Upper lobe of left lung (tissue), 4 donors: Measurements from ENCODE around the gene PLAA.

Experiments used
- EP300 ChIP-seq, 4 donors: sonication (generic); formaldehyde crosslinking; IDR thresholded peaks; one replicate each; pipeline ENCODE4 v1.5.1; 2017; ENCODE audit warnings: antibody characterized with exemption in 4 of 4, control low read depth in 2 of 4
- POLR2A ChIP-seq, 4 donors: fragments of 450-650 bp; IDR thresholded peaks; one replicate each; pipeline ENCODE4 v1.5.1; 2016 to 2017; ENCODE audit warnings: antibody characterized with exemption in 4 of 4, mild to moderate bottlenecking in 2 of 4
- POLR2AphosphoS5 ChIP-seq, 2 donors: sonication (generic); formaldehyde crosslinking; IDR thresholded peaks; one replicate each; pipeline ENCODE4 v1.5.1; 2017; ENCODE audit warnings: antibody characterized with exemption in 2 of 2
- TF ChIP-seq, protein P1 (sequence below), 6 experiments: fragments of 450-650 bp in 4 of 6; fragments of 200-600 bp in 2 of 6; sonication (generic) in 2 of 6; IDR thresholded peaks; one replicate each; pipeline ENCODE4 v1.5.1; 2016 to 2019; ENCODE audit warnings: antibody characterized with exemption in 6 of 6

DNA sequence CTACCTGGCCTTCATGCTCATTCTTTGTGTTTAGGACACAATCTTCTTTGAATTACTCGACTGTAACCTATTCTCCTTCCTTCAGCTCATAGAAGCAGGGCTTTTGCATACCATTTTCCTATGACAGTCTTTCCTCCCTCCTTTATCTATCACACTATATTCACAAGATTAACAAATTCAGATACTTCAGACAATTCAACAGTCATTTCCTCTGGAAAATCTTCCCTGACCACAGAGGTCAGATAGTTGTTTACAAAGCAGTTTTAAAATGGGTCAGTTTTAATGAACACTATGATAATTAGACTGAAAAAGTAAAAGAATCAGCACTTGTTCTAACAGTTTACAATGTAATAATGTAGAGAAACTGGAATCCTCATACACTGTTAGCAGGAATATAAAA is 58.8 kb downstream of the PLAA start:
- TF ChIP-seq, protein P1, sequence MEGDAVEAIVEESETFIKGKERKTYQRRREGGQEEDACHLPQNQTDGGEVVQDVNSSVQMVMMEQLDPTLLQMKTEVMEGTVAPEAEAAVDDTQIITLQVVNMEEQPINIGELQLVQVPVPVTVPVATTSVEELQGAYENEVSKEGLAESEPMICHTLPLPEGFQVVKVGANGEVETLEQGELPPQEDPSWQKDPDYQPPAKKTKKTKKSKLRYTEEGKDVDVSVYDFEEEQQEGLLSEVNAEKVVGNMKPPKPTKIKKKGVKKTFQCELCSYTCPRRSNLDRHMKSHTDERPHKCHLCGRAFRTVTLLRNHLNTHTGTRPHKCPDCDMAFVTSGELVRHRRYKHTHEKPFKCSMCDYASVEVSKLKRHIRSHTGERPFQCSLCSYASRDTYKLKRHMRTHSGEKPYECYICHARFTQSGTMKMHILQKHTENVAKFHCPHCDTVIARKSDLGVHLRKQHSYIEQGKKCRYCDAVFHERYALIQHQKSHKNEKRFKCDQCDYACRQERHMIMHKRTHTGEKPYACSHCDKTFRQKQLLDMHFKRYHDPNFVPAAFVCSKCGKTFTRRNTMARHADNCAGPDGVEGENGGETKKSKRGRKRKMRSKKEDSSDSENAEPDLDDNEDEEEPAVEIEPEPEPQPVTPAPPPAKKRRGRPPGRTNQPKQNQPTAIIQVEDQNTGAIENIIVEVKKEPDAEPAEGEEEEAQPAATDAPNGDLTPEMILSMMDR (IDR thresholded peaks at IDR 0.05) = no peak
- TF ChIP-seq POLR2A (IDR thresholded peaks at IDR 0.05) (no peak), POLR2AphosphoS5 (IDR thresholded peaks at IDR 0.05) (no peak), EP300 (IDR thresholded peaks at IDR 0.05) (no peak)
